Left cardiac atrium (tissue), 4 donors: ENCODE data around the gene OTOP3. TPM values are rescaled to one million over a fixed set of nuclear protein-coding genes. Genes with fewer than 3 reads are reported as not detected.
A peak's percentile ranks its signal among the peaks of the same experiment; 100 is the strongest.
"Not testable (repeated sequence)": the region's sequence is repeated elsewhere in the genome, so short reads cannot be mapped to it uniquely, and the experiment has no call there.

Experiments used
- ATAC-seq, 2 donors: fragments of 200-7000 bp; cut with Tn5 transposase; one replicate each; pipeline ENCODE4 v1.9.1; 2020; ENCODE audit warnings: mild to moderate bottlenecking in 2 of 2, moderate library complexity in 2 of 2
- DNase-seq: peaks from one replicate; pipeline ENCODE4 v3.0.0-alpha.2; 2020
- intact Hi-C, 2 donors: fragments of 100-400 bp; cut with DNase I; formaldehyde crosslinking; loops; one replicate each; pipeline versions ENCODE4 v1.14.1 to v1.15.1; 2022 to 2023
- long read RNA-seq: library from polyadenylated mRNA; unstranded; transcript quantifications from one replicate; pipeline ENCODE4 v2.0.0, GENCODE V29; 2021
- total RNA-seq, 2 donors: library from RNA; stranded (reverse); fragmentation: NEBNext Ultra II Directional; extraction: Animal tissue kit (Norgen Biotek cat#: 25700); gene quantifications; one replicate each; pipeline ENCODE4 v1.2.1, GENCODE V29; 2021
- donor health status: DM: no; HTN: yes; CAD: no.
- donor health status: DM: no; HTN: yes; CAD: no; lungs with severe emphysema.
- donor health status: DM: yes; HTN: yes; CAD: no.
- donor health status: Dilated cardiomyopathy.

The OTOP3 gene, protein sequence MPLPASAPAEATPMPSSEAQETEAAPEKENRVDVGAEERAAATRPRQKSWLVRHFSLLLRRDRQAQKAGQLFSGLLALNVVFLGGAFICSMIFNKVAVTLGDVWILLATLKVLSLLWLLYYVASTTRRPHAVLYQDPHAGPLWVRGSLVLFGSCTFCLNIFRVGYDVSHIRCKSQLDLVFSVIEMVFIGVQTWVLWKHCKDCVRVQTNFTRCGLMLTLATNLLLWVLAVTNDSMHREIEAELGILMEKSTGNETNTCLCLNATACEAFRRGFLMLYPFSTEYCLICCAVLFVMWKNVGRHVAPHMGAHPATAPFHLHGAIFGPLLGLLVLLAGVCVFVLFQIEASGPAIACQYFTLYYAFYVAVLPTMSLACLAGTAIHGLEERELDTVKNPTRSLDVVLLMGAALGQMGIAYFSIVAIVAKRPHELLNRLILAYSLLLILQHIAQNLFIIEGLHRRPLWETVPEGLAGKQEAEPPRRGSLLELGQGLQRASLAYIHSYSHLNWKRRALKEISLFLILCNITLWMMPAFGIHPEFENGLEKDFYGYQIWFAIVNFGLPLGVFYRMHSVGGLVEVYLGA
- not detected for total RNA-seq
- long read RNA-seq, result 0 reads

DNA sequence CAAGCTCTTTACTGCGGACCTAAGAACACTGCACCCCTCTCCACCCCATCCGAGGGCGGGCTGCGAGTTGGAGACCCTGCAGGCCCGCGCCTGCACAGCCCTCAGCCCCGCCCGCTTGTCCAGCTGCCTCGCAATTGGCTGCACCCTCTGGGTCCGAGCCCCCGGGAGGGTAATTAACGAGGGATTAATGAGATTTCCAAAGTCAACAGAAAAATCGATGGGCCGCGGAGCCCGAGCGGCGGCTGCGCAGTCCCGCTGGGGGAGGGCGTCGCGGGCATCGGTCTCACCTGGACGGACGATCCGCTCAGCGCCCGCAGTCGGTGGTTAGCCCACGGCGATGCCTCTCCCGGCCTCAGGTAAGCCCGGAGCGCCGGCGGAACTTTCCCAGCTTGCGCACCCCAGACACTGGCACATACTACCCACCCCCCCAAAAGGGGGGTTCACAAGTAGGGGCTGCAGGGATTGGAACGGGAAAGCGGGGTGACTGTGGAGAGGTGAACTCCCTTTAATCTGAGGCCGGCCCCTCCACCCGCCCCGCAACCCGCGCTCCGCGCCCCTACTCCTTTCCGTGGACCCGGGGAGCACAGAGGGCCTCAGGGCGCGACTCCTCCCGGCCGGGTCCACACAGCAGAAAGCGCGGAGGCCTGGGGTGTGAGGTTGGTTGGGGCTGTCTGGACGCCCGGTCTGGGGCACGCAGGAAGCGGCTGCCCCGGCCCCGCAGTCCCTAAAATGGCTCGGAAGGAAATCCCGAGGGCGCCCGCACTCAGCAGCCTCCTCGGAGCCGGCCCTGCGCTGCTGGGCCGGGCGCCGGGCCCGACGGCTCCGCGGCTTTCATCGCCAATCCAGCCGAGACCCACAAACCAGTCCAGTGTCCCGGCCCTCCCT lies at the start of gene OTOP3:
Gene OTOP3, plus strand, starts transcription at position 314 of the 885 bp plus-strand sequence. Its CDS starts 24 bp downstream, at position 338.
- DNase-seq, result no peak
- intact Hi-C loops, result no loop called here
- ATAC-seq, result no peak

DNA sequence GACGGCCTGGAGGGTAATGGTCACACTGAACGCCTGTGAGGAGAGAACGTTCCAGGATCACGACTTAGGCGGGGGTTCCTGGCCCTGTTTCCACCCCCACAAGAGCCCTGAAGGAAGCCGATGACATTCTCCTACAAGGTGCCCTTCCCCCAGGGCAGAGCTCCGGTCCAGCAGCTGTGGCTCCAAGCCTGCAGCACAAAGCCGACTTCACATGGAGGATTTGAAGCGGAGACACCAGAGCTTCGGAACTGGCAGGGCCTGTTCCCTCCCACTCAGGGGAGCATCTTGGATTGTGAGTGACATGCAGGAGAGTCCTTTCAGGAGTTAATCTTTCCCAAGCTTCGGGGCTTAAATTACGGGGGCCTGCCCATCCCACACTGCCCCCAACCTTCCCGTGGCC lies 47.2 kb upstream of the OTOP3 start:
- intact Hi-C loops, result no loop called here
- DNase-seq, result no peak
- ATAC-seq, result no peak

DNA sequence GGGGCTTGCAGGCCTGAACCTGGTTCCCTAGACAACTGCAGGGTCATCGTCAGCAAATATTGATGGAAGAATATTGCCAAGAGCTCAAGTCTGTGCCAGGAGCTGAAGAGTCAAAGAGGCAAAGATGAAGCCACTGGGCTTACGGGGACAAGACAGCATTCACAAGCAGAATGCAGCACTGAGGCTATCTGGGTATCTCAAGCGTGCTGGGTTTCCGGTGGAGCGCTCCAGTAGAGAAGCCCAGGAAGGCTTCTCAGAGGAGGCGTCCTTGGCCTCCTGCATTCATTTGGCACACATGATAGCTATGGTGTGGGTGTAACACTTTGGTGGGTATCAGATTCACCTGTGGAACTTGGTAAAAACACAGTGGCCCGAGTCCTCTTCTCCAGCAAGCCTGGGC lies 45.1 kb upstream of the OTOP3 start:
- ATAC-seq (no peak), DNase-seq (no peak)
- intact Hi-C loops, result no loop called here

DNA sequence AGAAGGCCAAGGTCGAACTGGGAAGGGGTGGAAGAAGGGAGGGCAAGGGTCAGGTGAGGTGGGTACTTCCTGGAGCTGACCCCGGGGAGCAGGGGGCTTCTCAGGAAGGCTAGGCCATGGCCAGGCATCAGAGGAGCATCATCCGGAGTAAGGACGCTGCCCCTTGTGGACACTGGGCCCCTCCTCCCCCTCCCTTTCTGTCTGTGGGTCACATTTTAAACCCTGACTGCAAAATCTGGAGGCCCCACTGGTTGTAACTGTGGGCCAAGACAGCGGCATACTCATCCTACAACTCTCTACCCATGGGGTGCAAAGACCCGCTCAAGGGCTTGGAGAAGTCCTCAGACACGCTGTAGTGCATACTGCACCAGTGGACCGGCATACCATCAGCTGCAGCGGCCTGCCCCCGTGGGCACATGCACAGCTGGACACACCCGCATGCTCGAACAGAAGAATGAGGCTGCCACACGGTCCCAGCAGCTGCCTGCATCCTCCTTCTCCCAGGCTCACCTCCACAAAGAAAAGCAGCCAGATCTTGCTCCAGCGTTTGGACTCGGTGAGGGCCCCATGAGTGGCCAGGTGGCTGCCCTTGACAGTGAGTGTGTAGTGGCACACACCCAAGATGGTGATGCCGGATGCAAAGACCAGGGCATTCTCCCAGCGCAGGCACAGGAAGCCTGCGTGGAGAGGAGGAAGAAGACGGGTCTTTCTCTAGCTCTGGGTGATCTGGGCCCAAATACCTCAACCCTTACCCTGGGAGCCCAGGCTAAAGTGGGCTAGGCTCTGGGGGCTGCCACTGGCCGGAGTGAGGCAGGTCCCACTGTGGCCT lies 43.5 kb upstream of the OTOP3 start:
- peak in 1 of 2 donors; percentile 5 for ATAC-seq
- intact Hi-C loops, result no loop called here
- DNase-seq, result no peak

DNA sequence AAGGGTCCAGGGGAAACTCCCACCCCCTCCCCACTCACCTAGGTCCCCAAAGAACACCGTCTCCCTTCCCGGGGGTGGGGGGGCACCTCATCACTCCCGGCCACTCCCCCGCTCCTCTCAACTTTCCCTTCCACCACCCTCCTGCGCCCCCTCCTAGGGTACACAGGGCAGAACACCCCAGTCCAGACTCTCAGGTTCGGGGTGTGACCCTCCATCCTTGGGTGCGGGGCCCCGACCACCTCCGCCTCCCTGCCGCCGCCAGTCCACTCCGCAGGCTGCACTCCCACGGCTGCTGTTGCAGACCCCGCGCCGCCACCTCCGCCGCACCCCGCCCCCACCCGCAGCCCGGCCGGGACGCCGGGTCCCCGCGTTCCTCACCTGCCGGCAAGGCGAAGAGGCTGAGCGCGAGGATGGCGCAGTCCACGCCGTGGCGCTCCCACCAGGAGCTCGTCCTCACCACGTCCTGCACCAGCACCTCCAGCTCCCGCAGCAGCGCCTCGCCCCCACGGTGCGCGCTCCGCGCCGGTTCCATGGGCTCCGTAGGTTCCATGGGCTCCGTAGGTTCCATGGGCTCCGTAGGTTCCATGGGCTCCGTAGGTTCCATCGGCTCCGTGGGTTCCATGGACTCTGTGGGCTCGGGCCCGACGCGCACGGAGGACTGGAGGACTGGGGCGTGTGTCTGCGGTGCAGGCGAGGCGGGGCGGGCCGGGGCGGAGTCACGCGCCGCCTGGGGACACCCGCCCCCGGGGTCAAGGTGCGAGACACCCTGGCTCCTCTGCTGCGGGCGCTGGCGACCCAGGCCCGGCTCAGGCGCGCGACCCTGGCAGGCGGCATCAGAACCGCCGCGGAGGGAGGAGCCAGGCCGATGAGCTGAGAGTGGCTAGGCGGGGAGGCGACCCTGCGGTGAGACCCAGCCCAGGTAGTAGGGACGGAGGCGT lies 42.5 kb upstream of the OTOP3 start, which contains the start of gene FADS6:
Gene FADS6, minus strand, starts transcription at position 660 of the 938 bp plus-strand sequence. Its CDS starts 38 bp downstream, at position 622.
- no peak for DNase-seq
- peak; percentile 34 to 53 for ATAC-seq
- intact Hi-C loops, result no loop called here

DNA sequence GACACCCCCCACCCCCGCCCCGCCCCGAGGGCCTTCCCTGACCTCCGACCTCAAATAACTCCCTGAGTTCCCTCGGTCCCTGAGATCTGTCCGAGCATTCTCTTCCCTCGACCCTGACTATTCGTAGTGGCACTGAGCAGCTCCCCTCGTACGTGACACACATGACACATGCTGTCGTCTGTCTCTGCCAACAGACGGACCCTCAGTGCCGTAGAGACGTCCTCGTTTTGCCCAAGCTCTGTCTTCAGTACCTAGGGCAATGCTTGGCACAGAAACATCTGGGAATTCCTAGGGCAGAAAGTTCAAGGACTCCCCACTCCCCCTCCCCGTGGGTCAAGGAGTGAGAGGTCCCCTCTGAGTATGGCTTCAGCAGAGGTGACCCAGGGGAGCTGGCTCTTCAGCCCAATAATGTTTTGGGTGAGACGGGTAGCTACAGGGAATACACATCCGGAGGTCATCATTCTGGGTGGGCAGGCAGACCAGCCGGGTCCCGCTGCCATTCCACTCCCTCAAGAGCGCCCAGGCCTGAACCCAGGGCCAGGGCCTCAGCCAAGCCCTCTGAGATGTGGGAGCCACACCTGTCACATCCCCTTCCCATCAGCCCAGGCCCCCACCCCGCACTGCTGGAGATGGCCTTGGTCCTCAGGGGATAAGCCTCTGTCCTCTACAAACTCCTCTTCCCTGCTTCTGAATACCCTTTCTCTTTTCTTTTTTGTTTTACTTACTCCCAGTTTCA lies 41.6 kb upstream of the OTOP3 start:
- DNase-seq (no peak), ATAC-seq (no peak)
- intact Hi-C loops, result no loop called here

DNA sequence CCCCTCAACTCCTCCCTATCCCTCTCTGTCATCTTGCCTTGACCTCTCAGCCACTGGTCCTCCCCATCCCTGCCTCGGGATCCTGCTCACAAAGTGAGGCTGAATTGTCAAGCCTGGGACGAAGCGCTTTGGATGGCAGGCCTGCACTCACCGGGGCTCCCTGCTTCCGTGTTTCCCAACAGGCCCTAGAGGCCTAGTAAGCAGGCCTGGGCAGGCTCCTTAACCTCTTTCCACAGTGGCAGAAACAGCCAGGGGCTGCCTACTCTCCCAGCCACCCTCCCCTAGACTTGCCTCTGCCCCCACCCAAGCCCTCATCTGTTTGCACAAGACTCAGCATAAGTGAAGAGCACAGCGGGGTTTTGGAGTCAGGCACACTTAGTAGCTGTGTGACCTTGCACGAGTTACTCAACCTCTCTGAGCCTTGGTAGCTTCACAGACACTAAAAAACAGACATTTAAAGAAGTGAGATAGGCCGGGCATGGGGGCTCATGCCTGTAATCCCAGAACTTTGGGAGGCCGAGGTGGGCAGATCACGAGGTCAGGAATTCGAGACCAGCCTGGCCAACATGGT lies 37.2 kb upstream of the OTOP3 start:
- intact Hi-C loops, result no loop called here
- DNase-seq (no peak), ATAC-seq (no peak)

DNA sequence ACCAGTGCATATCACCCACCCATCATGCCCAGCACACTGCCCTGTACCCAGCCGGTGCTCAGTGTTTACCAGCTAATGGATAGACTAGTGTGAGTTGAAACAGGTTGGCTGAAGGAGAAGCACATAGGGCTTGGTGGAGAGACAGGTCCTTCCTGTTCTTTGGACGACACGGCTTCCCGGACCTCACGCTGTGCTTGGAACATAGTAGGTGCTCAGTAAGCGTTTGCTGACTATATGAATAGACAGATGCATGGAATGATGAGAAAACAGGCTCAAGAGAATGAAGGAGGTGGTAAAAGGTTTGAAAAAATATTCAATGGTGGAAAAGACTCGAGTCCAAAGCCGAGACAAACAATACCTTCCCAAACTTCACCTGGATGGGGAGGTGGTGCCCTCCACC lies 35.5 kb upstream of the OTOP3 start:
- DNase-seq (no peak), ATAC-seq (no peak)
- intact Hi-C loops, result no loop called here

DNA sequence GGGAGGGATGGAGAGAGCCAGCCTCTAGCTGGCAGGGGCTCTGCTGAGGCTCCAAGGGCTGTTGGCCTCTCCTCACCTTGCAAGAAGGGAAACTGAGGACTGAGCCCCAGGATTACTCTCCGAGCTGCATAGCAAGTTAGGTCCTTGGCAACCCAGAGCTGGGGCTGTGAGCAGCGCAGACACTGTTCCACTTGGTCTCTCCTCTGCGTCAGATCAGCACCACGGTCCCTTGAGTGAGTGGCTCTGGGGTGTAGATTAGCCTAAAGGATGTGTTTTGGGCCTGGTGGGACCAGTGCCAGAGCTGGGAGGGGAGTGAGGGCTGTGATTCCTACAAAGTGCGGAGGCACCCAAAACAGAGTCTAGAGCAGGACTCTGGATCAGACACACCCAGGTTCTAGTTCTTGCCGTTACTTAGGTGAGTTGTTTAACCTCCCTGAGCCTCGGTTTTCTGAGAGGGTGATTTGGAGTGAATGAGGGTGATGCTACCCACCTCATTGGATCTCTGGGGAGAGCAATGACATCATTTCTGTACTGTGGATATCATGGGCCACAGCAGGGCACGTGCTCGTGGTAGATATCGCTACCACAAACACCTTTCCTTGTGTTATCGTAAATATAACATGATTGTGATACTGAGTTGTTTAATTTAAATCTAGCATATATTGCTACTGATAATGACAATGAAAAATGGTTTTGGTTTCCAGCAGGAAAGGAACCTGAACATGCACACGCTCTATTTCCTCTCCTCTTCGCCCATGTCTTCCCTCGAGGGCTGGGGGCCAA lies 34.2 kb upstream of the OTOP3 start:
- no peak for DNase-seq
- no peak for ATAC-seq
- intact Hi-C loops, result no loop called here

DNA sequence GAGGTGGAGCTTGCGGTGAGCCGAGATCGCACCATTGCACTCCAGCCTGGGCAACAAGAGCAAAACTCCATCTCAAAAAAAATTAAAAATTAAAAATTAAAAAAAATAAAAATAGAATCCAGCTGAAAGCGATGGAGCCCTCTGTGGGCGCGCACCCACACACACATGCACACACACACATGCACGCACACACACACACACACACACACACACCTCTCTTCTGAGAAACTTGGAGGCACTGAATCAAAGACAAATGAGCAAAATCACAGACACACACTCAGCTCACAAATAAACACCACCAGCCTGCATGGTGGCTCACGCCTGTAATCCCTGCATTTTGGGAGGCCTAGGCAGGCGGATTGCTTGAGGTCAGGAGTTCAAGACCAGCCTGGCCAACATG lies 32.7 kb upstream of the OTOP3 start:
- ATAC-seq, result no peak
- no peak for DNase-seq
- intact Hi-C loops, result no loop called here

DNA sequence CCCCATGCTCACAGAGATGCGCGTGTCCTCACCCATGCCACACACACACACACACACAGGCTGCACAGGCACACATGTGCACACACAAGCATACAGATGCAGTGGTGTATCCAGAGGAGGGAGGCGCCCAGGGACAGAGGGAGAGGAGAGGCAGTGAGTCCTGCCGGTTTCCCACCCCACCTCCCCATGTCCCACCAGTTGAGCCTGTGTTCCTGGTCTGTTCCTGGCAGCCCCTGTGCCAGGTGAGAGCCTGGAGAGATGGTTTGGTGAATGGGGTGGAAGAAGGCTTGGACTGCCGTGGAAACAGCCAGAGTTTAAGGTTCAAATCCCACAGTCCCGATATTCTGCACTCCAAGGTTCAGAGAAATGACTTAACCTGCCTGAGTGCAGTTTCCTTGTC lies 32.0 kb upstream of the OTOP3 start:
- DNase-seq, result no peak
- ATAC-seq, result no peak
- intact Hi-C loops, result no loop called here

DNA sequence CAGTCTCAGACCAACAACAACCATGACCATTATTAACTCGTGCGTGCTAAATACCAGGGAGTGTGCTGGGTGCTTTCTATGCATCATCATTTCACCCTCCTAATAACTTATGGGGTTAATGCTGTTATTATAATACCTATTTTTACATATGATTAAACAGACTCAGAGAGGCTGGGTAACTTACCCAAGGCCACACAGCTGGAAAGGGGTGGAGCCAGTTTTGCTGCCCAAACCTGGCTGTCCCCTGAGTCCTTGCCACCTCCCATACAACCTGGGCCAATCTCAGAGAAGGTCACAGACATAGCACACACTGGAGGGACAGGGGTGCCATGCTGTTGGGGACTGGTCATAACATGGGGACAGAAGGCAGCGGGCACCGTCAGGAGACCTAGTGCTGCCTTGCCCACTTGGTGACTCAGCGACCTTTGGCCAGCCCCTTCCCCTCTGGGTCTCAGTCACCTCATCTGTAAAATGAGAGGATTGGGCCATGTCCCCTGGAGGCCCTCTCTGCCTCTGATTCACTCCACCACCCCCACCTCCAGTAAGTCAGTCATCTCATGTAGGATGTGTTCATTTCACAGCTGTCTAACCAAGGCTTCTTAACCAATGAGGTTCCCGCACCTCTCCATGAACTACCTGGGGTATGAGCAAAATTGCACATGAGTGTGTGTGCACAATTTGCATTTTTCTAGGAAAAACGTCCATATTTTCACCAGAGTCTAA lies 30.9 kb upstream of the OTOP3 start:
- intact Hi-C loops, result no loop called here
- DNase-seq (no peak), ATAC-seq (no peak)

DNA sequence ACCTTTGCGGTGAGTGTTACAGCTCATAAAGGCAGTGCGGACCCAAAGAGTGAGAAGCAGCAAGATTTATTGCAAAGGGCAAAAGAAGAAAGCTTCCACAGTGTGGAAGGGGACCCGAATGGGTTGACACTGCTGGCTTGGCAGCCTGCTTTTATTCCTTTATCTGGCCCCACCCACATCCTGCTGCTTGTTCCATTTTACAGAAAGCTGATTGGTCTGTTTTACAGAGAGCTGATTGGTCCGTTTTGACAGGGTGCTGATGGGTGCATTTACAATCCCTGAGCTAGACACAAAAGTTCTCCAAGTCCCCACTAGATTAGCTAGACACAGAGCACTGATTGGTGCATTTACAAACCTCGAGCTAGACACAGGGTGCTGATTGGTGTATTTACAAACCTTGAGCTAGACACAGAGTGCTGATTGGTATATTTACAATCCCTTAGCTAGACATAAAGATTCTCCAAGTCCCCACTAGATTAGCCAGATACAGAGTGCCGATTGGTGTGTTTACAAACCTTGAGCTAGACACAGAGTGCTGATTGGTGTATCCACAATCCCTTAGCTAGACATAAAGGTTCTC lies 29.4 kb upstream of the OTOP3 start:
- DNase-seq, intact Hi-C loops, ATAC-seq: not testable (repeated sequence)

DNA sequence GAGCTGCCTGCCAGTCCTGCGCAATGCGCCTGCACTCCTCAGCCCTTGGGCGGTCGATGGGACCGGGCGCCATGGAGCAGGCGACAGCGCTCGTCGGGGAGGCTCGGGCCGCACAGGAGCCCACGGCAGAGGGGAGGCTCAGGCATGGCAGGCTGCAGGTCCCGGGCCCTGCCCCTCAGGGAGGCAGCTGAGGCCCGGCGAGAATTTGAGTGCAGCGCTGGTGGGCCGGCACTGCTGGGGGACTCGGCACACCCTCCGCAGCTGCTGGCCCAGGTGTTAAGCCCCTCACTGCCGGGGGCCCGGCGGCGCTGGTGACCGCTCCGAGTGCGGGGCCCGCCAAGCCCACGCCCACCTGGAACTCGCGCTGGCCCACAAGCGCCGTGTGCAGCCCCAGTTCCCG lies 28.7 kb upstream of the OTOP3 start:
- no peak for DNase-seq
- intact Hi-C loops, result no loop called here
- ATAC-seq, result no peak

DNA sequence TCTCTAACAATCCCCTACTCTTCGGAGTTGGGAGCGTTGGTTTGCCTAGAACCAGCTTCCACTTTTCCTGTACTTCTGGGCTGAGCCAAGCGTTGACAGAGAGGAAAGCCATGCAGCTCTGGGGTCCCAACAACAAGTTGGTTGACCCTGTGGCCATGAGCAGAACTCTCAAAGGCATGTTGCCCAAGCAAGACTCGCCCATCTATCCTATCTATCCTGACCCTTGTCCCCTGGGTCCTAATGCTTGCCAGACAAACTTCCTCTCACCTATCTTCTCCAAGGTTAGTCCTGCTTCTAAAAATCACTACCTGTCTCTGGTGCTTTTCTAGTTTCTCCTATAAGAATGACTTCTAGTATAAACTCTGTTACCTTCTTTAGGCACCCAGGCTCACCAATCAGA lies 26.6 kb upstream of the OTOP3 start:
- intact Hi-C loops, ATAC-seq, DNase-seq: not testable (repeated sequence)
